Loucy (cell line): ENCODE results near the gene TUBB8B.
"Not testable (repeated sequence)": the region's sequence is repeated elsewhere in the genome, so short reads cannot be mapped to it uniquely, and the experiment has no call there.

ENCODE experiments used
- EZH2phosphoT487 ChIP-seq: fragments of 200-600 bp; IDR thresholded peaks from 2 replicates; pipeline ENCODE4 v1.6.1; 2018; ENCODE audit warnings: antibody characterized with exemption, mild to moderate bottlenecking, moderate library complexity, borderline replicate concordance
- TF ChIP-seq, protein P1 (sequence below): fragments of 200-600 bp; sonication (generic); conservative IDR thresholded peaks from 2 replicates; pipeline ENCODE4 v1.5.1; 2014; ENCODE audit warnings: mild to moderate bottlenecking, antibody characterized with exemption, low read length

DNA sequence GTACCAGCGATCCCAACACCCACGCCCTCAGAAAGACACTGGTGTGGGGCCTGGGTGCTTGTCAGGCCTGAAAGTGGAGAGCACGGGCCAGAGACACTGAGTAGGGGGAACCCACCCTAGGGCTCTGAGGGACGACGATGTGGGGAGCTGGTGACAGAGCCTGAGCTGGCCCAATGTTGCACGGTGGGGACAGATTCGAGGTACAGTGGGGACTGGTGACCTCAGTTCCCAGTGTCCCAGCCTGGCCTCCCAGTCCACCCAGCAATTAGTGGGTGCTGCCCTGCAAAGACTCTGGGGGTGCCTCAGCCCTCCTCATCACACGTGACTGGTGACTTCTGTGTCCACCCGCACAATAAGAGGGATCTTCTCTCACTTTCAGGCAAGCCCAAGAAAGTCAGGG is 36.6 kb downstream of the TUBB8B start:
- TF ChIP-seq, protein P1, sequence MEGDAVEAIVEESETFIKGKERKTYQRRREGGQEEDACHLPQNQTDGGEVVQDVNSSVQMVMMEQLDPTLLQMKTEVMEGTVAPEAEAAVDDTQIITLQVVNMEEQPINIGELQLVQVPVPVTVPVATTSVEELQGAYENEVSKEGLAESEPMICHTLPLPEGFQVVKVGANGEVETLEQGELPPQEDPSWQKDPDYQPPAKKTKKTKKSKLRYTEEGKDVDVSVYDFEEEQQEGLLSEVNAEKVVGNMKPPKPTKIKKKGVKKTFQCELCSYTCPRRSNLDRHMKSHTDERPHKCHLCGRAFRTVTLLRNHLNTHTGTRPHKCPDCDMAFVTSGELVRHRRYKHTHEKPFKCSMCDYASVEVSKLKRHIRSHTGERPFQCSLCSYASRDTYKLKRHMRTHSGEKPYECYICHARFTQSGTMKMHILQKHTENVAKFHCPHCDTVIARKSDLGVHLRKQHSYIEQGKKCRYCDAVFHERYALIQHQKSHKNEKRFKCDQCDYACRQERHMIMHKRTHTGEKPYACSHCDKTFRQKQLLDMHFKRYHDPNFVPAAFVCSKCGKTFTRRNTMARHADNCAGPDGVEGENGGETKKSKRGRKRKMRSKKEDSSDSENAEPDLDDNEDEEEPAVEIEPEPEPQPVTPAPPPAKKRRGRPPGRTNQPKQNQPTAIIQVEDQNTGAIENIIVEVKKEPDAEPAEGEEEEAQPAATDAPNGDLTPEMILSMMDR, result not testable (repeated sequence)
- not testable (repeated sequence) for TF ChIP-seq EZH2phosphoT487
